ENCODE results near the gene CFHR5.
"Not testable (repeated sequence)": the region's sequence is repeated elsewhere in the genome, so short reads cannot be mapped to it uniquely, and the experiment has no call there.

The CFHR5 gene

GRCh38 chr1:197021716-197022115, 44.4 kb downstream of the CFHR5 start:
- DNase-seq (ENCODE audit: low spot score): no peak

GRCh38 chr1:197024460-197024859, 47.1 kb downstream of the CFHR5 start:
- DNase-seq (ENCODE audit: low spot score): no peak

- no peak for DNase-seq (ENCODE audit: low spot score)
Observed at GRCh38 chr1:197027359-197027758, 50.0 kb downstream of the CFHR5 start.

DNA sequence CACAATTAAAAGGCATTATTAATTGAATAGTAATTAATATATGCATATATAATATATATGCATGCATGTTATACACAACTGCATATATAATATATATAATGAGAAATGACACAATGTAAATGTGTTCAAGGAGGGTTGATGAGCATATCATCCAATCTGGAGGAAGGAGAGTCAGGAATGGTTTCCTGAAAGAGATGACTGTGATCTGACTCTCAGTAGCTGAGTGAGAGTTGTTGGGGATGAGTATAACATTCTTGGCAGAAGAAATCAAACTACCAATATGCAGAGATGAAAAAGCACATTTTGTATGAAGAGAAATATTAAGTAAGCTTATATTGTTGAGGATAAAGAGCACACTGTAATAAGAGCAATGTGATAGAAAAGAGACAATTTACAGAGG, 52.4 kb downstream of the CFHR5 start:
- no peak for DNase-seq (ENCODE audit: low spot score)

DNA sequence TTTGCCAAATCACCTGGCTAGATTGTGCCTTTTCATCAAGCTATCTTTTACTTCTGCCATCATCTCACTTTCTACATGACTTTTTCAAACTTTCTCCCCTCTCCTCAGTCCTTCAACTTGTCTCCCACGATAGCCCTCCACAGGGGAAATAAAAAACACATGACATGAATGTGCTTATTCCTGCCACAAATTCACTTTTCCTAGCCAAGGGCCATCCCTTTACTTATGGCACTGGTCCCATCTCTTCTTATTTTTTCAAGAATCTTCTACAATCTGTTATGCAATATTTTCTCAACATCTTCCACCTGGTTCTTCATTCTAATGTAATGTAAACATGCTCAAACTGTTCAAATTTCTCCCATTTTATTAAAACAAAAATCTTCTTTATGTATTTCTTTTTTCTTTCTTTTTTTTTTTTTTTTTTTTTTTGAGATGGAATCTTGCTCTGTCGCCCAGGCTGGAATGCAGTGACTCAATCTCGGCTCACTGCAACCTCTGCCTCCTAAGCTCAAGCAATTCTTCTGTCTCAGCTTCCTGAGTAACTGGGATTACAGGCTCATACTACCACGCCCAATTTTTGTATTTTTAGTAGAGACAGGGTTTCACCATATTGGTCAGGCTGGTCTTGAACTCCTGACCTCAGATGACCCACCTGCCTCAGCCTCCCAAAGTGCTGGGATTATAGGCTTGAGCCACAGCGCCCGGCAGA, 57.4 kb downstream of the CFHR5 start:
- DNase-seq (ENCODE audit: low spot score): not testable (repeated sequence)

- DNase-seq (ENCODE audit: low spot score): no peak
Observed at GRCh38 chr1:197036861-197037260, 59.5 kb downstream of the CFHR5 start.

GRCh38 chr1:197041486-197042353, 64.4 kb downstream of the CFHR5 start:
- DNase-seq (ENCODE audit: low spot score): no peak

GRCh38 chr1:197042676-197043341, 65.5 kb downstream of the CFHR5 start:
- no peak for DNase-seq (ENCODE audit: low spot score)

DNA sequence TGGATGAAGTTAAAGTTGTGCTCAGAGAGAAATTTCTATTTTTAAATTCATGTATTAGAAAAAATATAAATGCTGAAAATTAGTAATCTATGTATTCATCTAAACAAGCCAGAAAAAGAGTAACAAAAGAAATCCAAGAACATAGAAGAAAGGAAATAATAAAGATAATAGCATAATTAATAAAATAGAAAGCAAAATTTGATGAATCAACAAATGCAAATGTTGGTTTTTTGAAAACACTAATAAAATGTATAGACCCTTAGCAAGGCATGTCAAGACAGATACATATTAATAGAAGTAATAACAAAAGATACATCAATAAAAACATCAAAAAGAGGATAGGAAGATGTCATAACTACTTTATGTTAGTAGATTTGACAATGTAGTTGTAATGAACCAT, 71.7 kb downstream of the CFHR5 start:
- DNase-seq (ENCODE audit: low spot score): no peak
